Lung (tissue), 12 donors: ENCODE results near the gene FGF7. TPM values are rescaled to one million over a fixed set of nuclear protein-coding genes. Genes with fewer than 3 reads are reported as not detected.
"Not testable (repeated sequence)": the region's sequence is repeated elsewhere in the genome, so short reads cannot be mapped to it uniquely, and the experiment has no call there.

Source experiments
- ATAC-seq: fragments of 200-7000 bp; cut with Tn5 transposase; one replicate; pipeline ENCODE4 v1.9.1; 2020; ENCODE audit warnings: moderate number of reproducible peaks; ENCODE audit not compliant: insufficient read depth, low FRiP score
- DNase-seq, 3 donors: peaks; one replicate each; pipeline ENCODE4 v3.0.0-alpha.2; 2013 to 2017
- H3K27ac ChIP-seq, 2 donors: one replicate each; pipeline ENCODE4 v1.5.1; 2013; ENCODE audit warnings: mild to moderate bottlenecking in 2 of 2, moderate library complexity in 2 of 2, control low read depth in 1 of 2, inconsistent platforms in 1 of 2, low read depth in 1 of 2, low read length in 1 of 2
- H3K27me3 ChIP-seq, 3 donors: one replicate each; pipeline ENCODE4 v1.5.1; 2013; ENCODE audit warnings: low read length in 2 of 3; ENCODE audit not compliant: control insufficient read depth in 3 of 3, insufficient read depth in 3 of 3
- H3K36me3 ChIP-seq, 4 donors: one replicate each; pipeline ENCODE4 v1.5.1; 2013; ENCODE audit warnings: low read length in 4 of 4, mild to moderate bottlenecking in 1 of 4, moderate library complexity in 1 of 4; ENCODE audit not compliant: control insufficient read depth in 4 of 4, insufficient read depth in 4 of 4
- H3K4me1 ChIP-seq, 5 donors: one replicate each; pipeline ENCODE4 v1.5.1; 2013; ENCODE audit warnings: low read length in 5 of 5, mild to moderate bottlenecking in 2 of 5, moderate library complexity in 1 of 5; ENCODE audit not compliant: control insufficient read depth in 5 of 5, insufficient read depth in 5 of 5
- H3K4me3 ChIP-seq: one replicate; pipeline ENCODE4 v1.5.1; 2013; ENCODE audit warnings: mild to moderate bottlenecking, control low read depth, moderate library complexity
- H3K9ac ChIP-seq, 2 donors: one replicate each; pipeline ENCODE4 v1.5.1; 2013; ENCODE audit warnings: low read length in 2 of 2, control low read depth in 1 of 2; ENCODE audit not compliant: insufficient read depth in 1 of 2
- H3K9me3 ChIP-seq, 4 donors: one replicate each; pipeline ENCODE4 v1.5.1; 2013; ENCODE audit warnings: low read length in 3 of 4, mild to moderate bottlenecking in 1 of 4, moderate library complexity in 1 of 4; ENCODE audit not compliant: control insufficient read depth in 4 of 4, insufficient read depth in 3 of 4
- CTCF ChIP-seq: IDR thresholded peaks from 2 replicates; pipeline ENCODE4 v1.5.1; 2012; ENCODE audit warnings: mild to moderate bottlenecking; ENCODE audit errors: control extremely low read depth, extremely low read depth
- WGBS, 2 donors: extraction: QIAGEN DNeasy Blood & Tissue Kit; methylation state at CpG; one replicate each; pipeline ENCODE4 v1.1.7; 2013; 5-methylcytosine and 5-hydroxymethylcytosine counted together
- polyA plus RNA-seq, 2 donors: library from polyadenylated mRNA; stranded (reverse); fragments of 200-250 nt; gene quantifications; one replicate each; pipeline ENCODE4 v1.2.1, GENCODE V29; 2013
- total RNA-seq, 2 donors: library from RNA; depleted of rRNA in 1 of 2; stranded (reverse); fragments of >200 nt in 1 of 2; gene quantifications; one replicate each; pipeline ENCODE4 v1.2.1, GENCODE V29; 2014 to 2021
- donor health status: control.
- donor health status: control.
- donor health status: Bipolar disorder and iron deficiency.
- donor health status: healthy.
- donor health status: DM: yes; HTN: yes; CAD: no.

Gene FGF7
- total and polyA plus RNA-seq, 4 donors: 11.5 to 32.2 (median 20.1) TPM

GRCh38 chr15:49507261-49507660 is 84.2 kb downstream of the FGF7 start:
- no peak for TF ChIP-seq CTCF
- Histone ChIP-seq H3K4me1 (no peaks in the 10 kb centered on the region), H3K27ac (no peak overlapping the region), H3K36me3 (no peaks in the 10 kb centered on the region), H3K9me3 (peaks cover 0 to 2% (median 0%) of the 10 kb centered on the region in 4 donors), H3K9ac (no peak overlapping the region), H3K4me3 (no peak overlapping the region), H3K27me3 (no peaks in the 10 kb centered on the region)
- DNase-seq (no peak), ATAC-seq (no peak)
- 77 to 87% methylated on average over 3 of the region's 3 CpGs for WGBS, 2 donors

- WGBS, 2 donors: 90 to 93% methylated on average over 4 of the region's 4 CpGs
- not testable (repeated sequence) for ATAC-seq
Measured at GRCh38 chr15:49512739-49513138, 89.7 kb downstream of the FGF7 start.

GRCh38 chr15:49521802-49522201 is 98.8 kb downstream of the FGF7 start:
- H3K27me3 ChIP-seq: no peaks in the 10 kb centered on the region
- no peak overlapping the region for H3K9ac ChIP-seq
- H3K36me3 ChIP-seq: no peaks in the 10 kb centered on the region
- H3K4me1 ChIP-seq: no peaks in the 10 kb centered on the region
- no peak for DNase-seq
- TF ChIP-seq CTCF: no peak
- H3K9me3 ChIP-seq: peaks cover 0 to 16% (median 2%) of the 10 kb centered on the region in 4 donors
- ATAC-seq: no peak
- H3K27ac ChIP-seq: no peak overlapping the region
- no peak overlapping the region for H3K4me3 ChIP-seq
- WGBS, 2 donors: 81 to 89% methylated on average over 3 of the region's 3 CpGs

More at GRCh38 chr15:49512739-49513138, 89.7 kb downstream of the FGF7 start:
- not testable (repeated sequence) for H3K4me3 ChIP-seq, H3K36me3 ChIP-seq, H3K27me3 ChIP-seq, H3K9ac ChIP-seq, H3K9me3 ChIP-seq, DNase-seq, H3K27ac ChIP-seq, H3K4me1 ChIP-seq

GRCh38 chr15:49528289-49528688 is 105.2 kb downstream of the FGF7 start:
- Histone ChIP-seq H3K4me1 (no peaks in the 10 kb centered on the region), H3K27ac (no peak overlapping the region), H3K27me3 (no peaks in the 10 kb centered on the region), H3K9me3 (peaks cover 0 to 4% (median 0%) of the 10 kb centered on the region in 4 donors), H3K36me3 (no peaks in the 10 kb centered on the region), H3K4me3 (no peak overlapping the region), H3K9ac (no peak overlapping the region)
- no peak for DNase-seq
- ATAC-seq: no peak
- TF ChIP-seq CTCF: no peak
- WGBS, 2 donors: 82 to 89% methylated on average over 4 of the region's 4 CpGs
